Panc1 (cell line): Measurements from ENCODE around the gene EPN2. TPM values are rescaled to one million over a fixed set of nuclear protein-coding genes. Genes with fewer than 3 reads are reported as not detected.

ENCODE experiments used
- ATAC-seq: fragments of 200-7000 bp; cut with Tn5 transposase; 2 replicates; pipeline ENCODE4 v1.9.1; 2020; ENCODE audit warnings: mild to moderate bottlenecking, moderate library complexity
- BruUV-seq: library from RNA; stranded (reverse); fragments of 400-500 nt; replicated peaks from 2 replicates; lab custom pipeline; 2021; lab: Mats Ljungman, UMichigan
- CTCF ChIA-PET: fragments of 300-600 bp; sonication (Branson Sonifier 250); formaldehyde crosslinking; loops from one replicate; lab custom pipeline; 2022; ENCODE audit warnings: antibody characterized with exemption; lab: Charles Lee
- POLR2A ChIA-PET: fragments of 300-600 bp; sonication (Branson Sonifier 250); formaldehyde crosslinking; loops from one replicate; lab custom pipeline; 2022; ENCODE audit warnings: antibody characterized with exemption; lab: Charles Lee
- DNase-seq: peaks from one replicate; pipeline ENCODE4 v3.0.0-alpha.2; 2010; ENCODE audit warnings: low read depth, low spot score
- H3K27ac ChIP-seq: 2 replicates; pipeline ENCODE4 v1.5.1; 2011; ENCODE audit warnings: mild to moderate bottlenecking, low read length, inconsistent platforms
- H3K27me3 ChIP-seq: fragments of 200-500 bp; sonication (Bioruptor generic); 2 replicates; pipeline ENCODE4 v1.6.0; 2014; ENCODE audit warnings: low read length, inconsistent platforms; ENCODE audit not compliant: control insufficient read depth, insufficient read depth
- H3K36me3 ChIP-seq: fragments of 200-500 bp; sonication (Bioruptor generic); 2 replicates; pipeline ENCODE4 v1.5.1; 2014; ENCODE audit warnings: inconsistent platforms, mild to moderate bottlenecking, low read length, moderate library complexity; ENCODE audit not compliant: control insufficient read depth, insufficient read depth
- H3K4me1 ChIP-seq: 2 replicates; pipeline ENCODE4 v1.5.1; 2011; ENCODE audit warnings: inconsistent platforms, mild to moderate bottlenecking, low read length, moderate library complexity; ENCODE audit not compliant: control insufficient read depth, insufficient read depth
- H3K4me3 ChIP-seq, 2 experiments: 2 replicates each; pipeline ENCODE4 v1.5.1; 2011 to 2012; ENCODE audit warnings: low read depth in 2 of 2, low read length in 2 of 2, mild to moderate bottlenecking in 2 of 2, inconsistent platforms in 1 of 2, moderate library complexity in 1 of 2
- H3K9me3 ChIP-seq: fragments of 200-500 bp; sonication (Bioruptor generic); 2 replicates; pipeline ENCODE4 v1.5.1; 2014; ENCODE audit warnings: low read depth, mild to moderate bottlenecking, inconsistent platforms, low read length, moderate library complexity; ENCODE audit not compliant: control insufficient read depth, insufficient read depth
- POLR2AphosphoS5 ChIP-seq: IDR thresholded peaks from 2 replicates; pipeline ENCODE4 v1.6.1; 2012; ENCODE audit warnings: mild to moderate bottlenecking, low read depth, low read length, moderate library complexity
- SIN3A ChIP-seq: IDR thresholded peaks from 2 replicates; pipeline ENCODE4 v1.6.1; 2012; ENCODE audit warnings: low read depth, mild to moderate bottlenecking, low read length, moderate library complexity, borderline replicate concordance; ENCODE audit not compliant: insufficient read depth
- TCF7L2 ChIP-seq: IDR thresholded peaks from 2 replicates; pipeline ENCODE4 v1.6.1; 2011; ENCODE audit warnings: mild to moderate bottlenecking, low read depth, low read length, inconsistent platforms
- in situ Hi-C: cut with HindIII; loops from 2 replicates; pipeline ENCODE4 v1.10.0; 2016; ENCODE audit warnings: low sequenced_read_pairs, low pct_unique_long_range_greater_than_20kb
- intact Hi-C: fragments of 100-400 bp; cut with micrococcal nuclease; formaldehyde crosslinking; loops from one replicate; pipeline ENCODE4 v1.10.0; 2022; ENCODE audit not compliant: unreplicated experiment
- total RNA-seq: library from RNA; stranded (reverse); gene quantifications from one replicate; pipeline ENCODE4 v1.2.1, GENCODE V29; 2021; ENCODE audit not compliant: unreplicated experiment
- TF ChIP-seq, protein P1 (sequence below): fragments of 450-650 bp; IDR thresholded peaks from 2 replicates; pipeline ENCODE4 v1.5.1; 2017; ENCODE audit warnings: mild to moderate bottlenecking
- TF ChIP-seq, protein P2 (sequence below), 2 experiments: IDR thresholded peaks; 2 replicates each; pipeline ENCODE4 v1.6.1; 2011 to 2012; ENCODE audit warnings: low read depth in 2 of 2, control low read depth in 1 of 2, low read length in 1 of 2, mild to moderate bottlenecking in 1 of 2, moderate library complexity in 1 of 2; ENCODE audit not compliant: insufficient read depth in 1 of 2

Gene EPN2
- total RNA-seq, 1 experiment from 2014 or later, result 35.0 TPM

DNA sequence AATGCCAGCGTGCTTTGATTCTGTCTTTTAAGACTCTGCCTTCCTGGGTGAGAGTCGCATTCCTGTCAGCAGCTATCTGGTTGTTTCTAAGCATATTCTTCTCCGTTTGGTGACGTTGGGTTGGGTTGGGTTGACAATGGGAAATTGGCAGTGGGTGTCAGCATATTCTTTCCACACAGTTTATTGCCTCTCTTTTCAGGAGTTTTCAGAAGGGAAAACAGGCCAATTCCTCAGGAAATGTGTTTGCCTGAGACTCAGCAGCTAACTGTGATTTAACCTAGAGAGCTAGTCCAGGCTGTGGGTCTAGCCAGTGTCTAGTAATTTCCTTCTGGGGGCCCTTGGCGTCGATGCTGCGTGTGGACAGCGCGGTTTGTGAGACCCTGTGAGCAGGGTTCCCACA lies 21.2 kb downstream of the EPN2 start:
- BruUV-seq, result no TSS peak
- intact Hi-C loops, result no loop called here
- ChIA-PET POLR2A (no interaction called here), CTCF (no interaction called here)
- DNase-seq, result no peak
- Histone ChIP-seq H3K4me1 (no peaks in the 10 kb centered on the region), H3K36me3 (no peaks in the 10 kb centered on the region), H3K4me3 (no peak overlapping the region), H3K9me3 (no peaks in the 10 kb centered on the region), H3K27me3 (no peaks in the 10 kb centered on the region), H3K27ac (no peak overlapping the region)
- TF ChIP-seq, protein P1, sequence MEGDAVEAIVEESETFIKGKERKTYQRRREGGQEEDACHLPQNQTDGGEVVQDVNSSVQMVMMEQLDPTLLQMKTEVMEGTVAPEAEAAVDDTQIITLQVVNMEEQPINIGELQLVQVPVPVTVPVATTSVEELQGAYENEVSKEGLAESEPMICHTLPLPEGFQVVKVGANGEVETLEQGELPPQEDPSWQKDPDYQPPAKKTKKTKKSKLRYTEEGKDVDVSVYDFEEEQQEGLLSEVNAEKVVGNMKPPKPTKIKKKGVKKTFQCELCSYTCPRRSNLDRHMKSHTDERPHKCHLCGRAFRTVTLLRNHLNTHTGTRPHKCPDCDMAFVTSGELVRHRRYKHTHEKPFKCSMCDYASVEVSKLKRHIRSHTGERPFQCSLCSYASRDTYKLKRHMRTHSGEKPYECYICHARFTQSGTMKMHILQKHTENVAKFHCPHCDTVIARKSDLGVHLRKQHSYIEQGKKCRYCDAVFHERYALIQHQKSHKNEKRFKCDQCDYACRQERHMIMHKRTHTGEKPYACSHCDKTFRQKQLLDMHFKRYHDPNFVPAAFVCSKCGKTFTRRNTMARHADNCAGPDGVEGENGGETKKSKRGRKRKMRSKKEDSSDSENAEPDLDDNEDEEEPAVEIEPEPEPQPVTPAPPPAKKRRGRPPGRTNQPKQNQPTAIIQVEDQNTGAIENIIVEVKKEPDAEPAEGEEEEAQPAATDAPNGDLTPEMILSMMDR, result no peak
- TF ChIP-seq TCF7L2 (no peak), SIN3A (no peak), POLR2AphosphoS5 (no peak)
- TF ChIP-seq, protein P2, sequence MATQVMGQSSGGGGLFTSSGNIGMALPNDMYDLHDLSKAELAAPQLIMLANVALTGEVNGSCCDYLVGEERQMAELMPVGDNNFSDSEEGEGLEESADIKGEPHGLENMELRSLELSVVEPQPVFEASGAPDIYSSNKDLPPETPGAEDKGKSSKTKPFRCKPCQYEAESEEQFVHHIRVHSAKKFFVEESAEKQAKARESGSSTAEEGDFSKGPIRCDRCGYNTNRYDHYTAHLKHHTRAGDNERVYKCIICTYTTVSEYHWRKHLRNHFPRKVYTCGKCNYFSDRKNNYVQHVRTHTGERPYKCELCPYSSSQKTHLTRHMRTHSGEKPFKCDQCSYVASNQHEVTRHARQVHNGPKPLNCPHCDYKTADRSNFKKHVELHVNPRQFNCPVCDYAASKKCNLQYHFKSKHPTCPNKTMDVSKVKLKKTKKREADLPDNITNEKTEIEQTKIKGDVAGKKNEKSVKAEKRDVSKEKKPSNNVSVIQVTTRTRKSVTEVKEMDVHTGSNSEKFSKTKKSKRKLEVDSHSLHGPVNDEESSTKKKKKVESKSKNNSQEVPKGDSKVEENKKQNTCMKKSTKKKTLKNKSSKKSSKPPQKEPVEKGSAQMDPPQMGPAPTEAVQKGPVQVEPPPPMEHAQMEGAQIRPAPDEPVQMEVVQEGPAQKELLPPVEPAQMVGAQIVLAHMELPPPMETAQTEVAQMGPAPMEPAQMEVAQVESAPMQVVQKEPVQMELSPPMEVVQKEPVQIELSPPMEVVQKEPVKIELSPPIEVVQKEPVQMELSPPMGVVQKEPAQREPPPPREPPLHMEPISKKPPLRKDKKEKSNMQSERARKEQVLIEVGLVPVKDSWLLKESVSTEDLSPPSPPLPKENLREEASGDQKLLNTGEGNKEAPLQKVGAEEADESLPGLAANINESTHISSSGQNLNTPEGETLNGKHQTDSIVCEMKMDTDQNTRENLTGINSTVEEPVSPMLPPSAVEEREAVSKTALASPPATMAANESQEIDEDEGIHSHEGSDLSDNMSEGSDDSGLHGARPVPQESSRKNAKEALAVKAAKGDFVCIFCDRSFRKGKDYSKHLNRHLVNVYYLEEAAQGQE (IDR thresholded peaks at IDR 0.05; ENCODE audit: insufficient read depth in 1 of 2, low read depth in 2 of 2, low read length in 1 of 2), result no peak
- in situ Hi-C loops, result no loop called here
- ATAC-seq, result no peak

DNA sequence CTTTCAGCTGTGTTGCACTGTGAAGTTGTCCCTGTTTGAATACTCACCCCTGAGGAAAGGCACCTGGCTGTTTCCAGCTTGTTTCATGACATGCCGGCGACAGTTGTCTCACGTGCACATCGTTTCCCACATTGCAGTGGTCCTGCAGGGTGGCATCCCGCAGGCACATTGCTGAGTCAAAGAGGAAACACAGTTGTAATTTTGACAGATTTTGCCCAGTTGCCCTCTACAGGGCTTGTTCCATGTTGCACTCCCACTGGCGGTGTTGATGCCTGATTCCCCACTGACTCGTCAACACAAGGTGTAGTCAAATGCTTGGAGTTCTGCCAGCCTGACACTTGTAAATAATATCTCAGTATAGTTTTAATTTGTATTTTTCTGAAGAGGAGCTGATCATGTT lies 23.8 kb downstream of the EPN2 start:
- ChIA-PET CTCF (no interaction called here), POLR2A (interaction anchor here (0.5 kb wide), 1 partner anchor 97 kb away, joined by 3 read pairs; no protein-coding TSS in a partner anchor)
- ATAC-seq, result no peak
- no TSS peak for BruUV-seq
- no peak overlapping the region for H3K4me3 ChIP-seq
- H3K36me3 ChIP-seq, result no peaks in the 10 kb centered on the region
- in situ Hi-C loops (no loop called here), intact Hi-C loops (no loop called here)
- H3K27me3 ChIP-seq, result no peaks in the 10 kb centered on the region
- no peaks in the 10 kb centered on the region for H3K4me1 ChIP-seq
- TF ChIP-seq, protein P1, result no peak
- TF ChIP-seq, protein P2 (IDR thresholded peaks at IDR 0.05; ENCODE audit: insufficient read depth in 1 of 2, low read depth in 2 of 2, low read length in 1 of 2), result no peak
- no peak for TF ChIP-seq SIN3A
- TF ChIP-seq POLR2AphosphoS5, result no peak
- TF ChIP-seq TCF7L2, result no peak
- DNase-seq, result no peak
- no peaks in the 10 kb centered on the region for H3K9me3 ChIP-seq
- no peak overlapping the region for H3K27ac ChIP-seq
